ENCODE results near the gene HOXA3. TPM values are rescaled to one million over a fixed set of nuclear protein-coding genes. Genes with fewer than 3 reads are reported as not detected.
A peak's percentile ranks its signal among the peaks of the same experiment; 100 is the strongest.

Gene HOXA3
- total RNA-seq, 2 donors from 2014 or later: 6.5 to 29.3 TPM

- peaks cover 32 to 78% of the 10 kb centered on the region in 2 donors for H3K4me1 ChIP-seq (ENCODE audit: control insufficient read depth in 1 of 2, low read depth in 2 of 2)
- no peaks in the 10 kb centered on the region for H3K9me3 ChIP-seq
- H3K27ac ChIP-seq: peak overlapping the region; percentile 87 to 96
- H3K27me3 ChIP-seq (replicated peaks; ENCODE audit: insufficient read depth): no peaks in the 10 kb centered on the region
- no peak for TF ChIP-seq CTCF (IDR thresholded peaks at IDR 0.05)
- peak overlapping the region; percentile 99 for H3K4me3 ChIP-seq
- H3K36me3 ChIP-seq: no peaks in the 10 kb centered on the region
- ATAC-seq (ENCODE audit: insufficient number of reproducible peaks, low FRiP score, low read depth): no peak
- no peak for DNase-seq (ENCODE audit: low spot score)
Observed at GRCh38 chr7:27107391-27108381, 44.7 kb downstream of the HOXA3 start.

GRCh38 chr7:27106901-27107240 is 45.5 kb downstream of the HOXA3 start:
- Histone ChIP-seq H3K36me3 (no peaks in the 10 kb centered on the region), H3K4me1 (ENCODE audit: control insufficient read depth in 1 of 2, low read depth in 2 of 2) (peaks cover 26 to 74% of the 10 kb centered on the region in 2 donors), H3K9me3 (no peaks in the 10 kb centered on the region), H3K27ac (peak overlapping the region; percentile 87 to 96), H3K27me3 (replicated peaks; ENCODE audit: insufficient read depth) (no peaks in the 10 kb centered on the region), H3K4me3 (peak overlapping the region; percentile 99)
- TF ChIP-seq CTCF (IDR thresholded peaks at IDR 0.05): no peak
- DNase-seq (ENCODE audit: low spot score) (no peak), ATAC-seq (ENCODE audit: insufficient number of reproducible peaks, low FRiP score, low read depth) (no peak)

GRCh38 chr7:27106181-27106900 is 46.0 kb downstream of the HOXA3 start:
- no peak for TF ChIP-seq CTCF (IDR thresholded peaks at IDR 0.05)
- peak overlapping the region; percentile 87 to 96 for H3K27ac ChIP-seq
- ATAC-seq (ENCODE audit: insufficient number of reproducible peaks, low FRiP score, low read depth) (no peak), DNase-seq (ENCODE audit: low spot score) (no peak)
- no peaks in the 10 kb centered on the region for H3K9me3 ChIP-seq
- H3K27me3 ChIP-seq (replicated peaks; ENCODE audit: insufficient read depth): no peaks in the 10 kb centered on the region
- no peaks in the 10 kb centered on the region for H3K36me3 ChIP-seq
- peak overlapping the region; percentile 99 for H3K4me3 ChIP-seq
- peaks cover 25 to 68% of the 10 kb centered on the region in 2 donors for H3K4me1 ChIP-seq (ENCODE audit: control insufficient read depth in 1 of 2, low read depth in 2 of 2)

- peak overlapping the region; percentile 99 for H3K4me3 ChIP-seq
- H3K27ac ChIP-seq: peak overlapping the region; percentile 87 to 96
- peaks cover 25 to 65% of the 10 kb centered on the region in 2 donors for H3K4me1 ChIP-seq (ENCODE audit: control insufficient read depth in 1 of 2, low read depth in 2 of 2)
- H3K9me3 ChIP-seq: no peaks in the 10 kb centered on the region
- no peak for TF ChIP-seq CTCF (IDR thresholded peaks at IDR 0.05)
- H3K27me3 ChIP-seq (replicated peaks; ENCODE audit: insufficient read depth): no peaks in the 10 kb centered on the region
- no peak for DNase-seq (ENCODE audit: low spot score)
- ATAC-seq (ENCODE audit: insufficient number of reproducible peaks, low FRiP score, low read depth): no peak
- no peaks in the 10 kb centered on the region for H3K36me3 ChIP-seq
Observed at GRCh38 chr7:27105301-27106031, 46.9 kb downstream of the HOXA3 start.

Measured in thoracic aorta (tissue), 2 donors.